ENCODE data around the gene FCN2.

FCN2 gene

GRCh38 chr9:134834217-134834956, 46.2 kb upstream of the FCN2 start:
- Histone ChIP-seq H3K4me1 (ENCODE audit: control insufficient read depth in 1 of 2, insufficient read depth in 2 of 2, low read length in 2 of 2) (no peaks in the 10 kb centered on the region), H3K18ac (ENCODE audit: low read length) (no peak overlapping the region), H3K9me3 (ENCODE audit: insufficient read depth, low read depth, low read length) (peaks cover 2% of the 10 kb centered on the region), H3K79me1 (ENCODE audit: low read length) (no peaks in the 10 kb centered on the region), H2BK12ac (ENCODE audit: low read length) (no peak overlapping the region), H3K14ac (ENCODE audit: low read length) (no peak overlapping the region), H4K91ac (ENCODE audit: low read depth, low read length) (no peak overlapping the region), H3K27ac (ENCODE audit: low read depth, low read length) (no peak overlapping the region), H3K4ac (ENCODE audit: low read depth, low read length) (no peak overlapping the region), H3K4me3 (ENCODE audit: low read depth, low read length) (no peak overlapping the region), H2AFZ (ENCODE audit: insufficient read depth, low read length, poor library complexity) (no peak overlapping the region), H3K23ac (ENCODE audit: low read length) (no peak overlapping the region), H3K4me2 (ENCODE audit: low read length) (no peak overlapping the region), H3K27me3 (ENCODE audit: insufficient read depth, low read length) (no peaks in the 10 kb centered on the region), H3K79me2 (ENCODE audit: control insufficient read depth, insufficient read depth, low read length, poor library complexity) (no peaks in the 10 kb centered on the region), H3K9ac (ENCODE audit: low read length) (no peak overlapping the region), H4K8ac (ENCODE audit: low read depth, low read length) (no peak overlapping the region), H2BK5ac (ENCODE audit: low read depth, low read length, poor library complexity) (no peak overlapping the region), H2AK5ac (ENCODE audit: low read length) (no peak overlapping the region), H4K12ac (ENCODE audit: low read depth, low read length) (no peak overlapping the region), H2BK120ac (ENCODE audit: insufficient read depth, low read length, poor library complexity) (no peak overlapping the region), H3K36me3 (ENCODE audit: control insufficient read depth in 1 of 2, insufficient read depth in 2 of 2, low read length in 2 of 2) (peaks cover 97 to 99% of the 10 kb centered on the region in 2 experiments)
- DNase-seq, result no peak
- no CpG with 5 or more reads among the region's 20 CpGs for WGBS (ENCODE audit: extremely low coverage, insufficient coverage, insufficient read length)

GRCh38 chr9:134834957-134835419, 45.6 kb upstream of the FCN2 start:
- no peaks in the 10 kb centered on the region for H3K79me1 ChIP-seq (ENCODE audit: low read length)

DNA sequence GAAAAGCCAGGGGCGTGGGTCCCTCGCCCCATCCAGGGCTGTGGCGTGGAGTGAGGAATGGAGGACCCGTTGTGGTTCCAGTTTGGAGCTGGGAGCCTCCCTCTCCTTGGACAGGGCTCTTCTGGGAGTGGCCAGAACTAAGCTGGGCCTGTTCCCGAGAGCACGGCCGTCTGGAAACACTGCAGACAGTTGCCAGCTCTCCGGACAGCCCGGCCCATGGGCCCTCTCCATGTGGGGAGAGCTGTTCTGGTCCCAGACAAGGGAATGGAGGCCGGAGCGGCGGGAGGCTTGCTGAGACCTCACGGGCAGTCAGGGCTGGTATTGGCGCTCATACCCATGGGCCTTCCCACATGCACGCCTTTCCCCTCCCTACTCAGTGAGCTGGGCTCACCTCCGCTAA, 45.2 kb upstream of the FCN2 start:
- H3K23ac ChIP-seq (ENCODE audit: low read length), result no peak overlapping the region
- H3K4me3 ChIP-seq (ENCODE audit: low read depth, low read length), result no peak overlapping the region
- no peak overlapping the region for H2BK12ac ChIP-seq (ENCODE audit: low read length)
- H3K79me1 ChIP-seq (ENCODE audit: low read length), result no peaks in the 10 kb centered on the region
- H4K8ac ChIP-seq (ENCODE audit: low read depth, low read length), result no peak overlapping the region
- no peak overlapping the region for H2AK5ac ChIP-seq (ENCODE audit: low read length)
- H3K14ac ChIP-seq (ENCODE audit: low read length), result no peak overlapping the region
- no peak for DNase-seq
- WGBS (ENCODE audit: extremely low coverage, insufficient coverage, insufficient read length), result no CpG with 5 or more reads among the region's 16 CpGs
- H2BK120ac ChIP-seq (ENCODE audit: insufficient read depth, low read length, poor library complexity), result no peak overlapping the region
- H3K36me3 ChIP-seq (ENCODE audit: control insufficient read depth in 1 of 2, insufficient read depth in 2 of 2, low read length in 2 of 2), result peaks cover 97 to 99% of the 10 kb centered on the region in 2 experiments
- H3K4me2 ChIP-seq (ENCODE audit: low read length), result no peak overlapping the region
- H2AFZ ChIP-seq (ENCODE audit: insufficient read depth, low read length, poor library complexity), result no peak overlapping the region
- H3K9me3 ChIP-seq (ENCODE audit: insufficient read depth, low read depth, low read length), result peaks cover 2% of the 10 kb centered on the region
- no peak overlapping the region for H4K91ac ChIP-seq (ENCODE audit: low read depth, low read length)
- no peaks in the 10 kb centered on the region for H3K27me3 ChIP-seq (ENCODE audit: insufficient read depth, low read length)
- H3K27ac ChIP-seq (ENCODE audit: low read depth, low read length), result no peak overlapping the region
- no peak overlapping the region for H3K9ac ChIP-seq (ENCODE audit: low read length)
- no peak overlapping the region for H3K18ac ChIP-seq (ENCODE audit: low read length)
- H3K4me1 ChIP-seq (ENCODE audit: control insufficient read depth in 1 of 2, insufficient read depth in 2 of 2, low read length in 2 of 2), result no peaks in the 10 kb centered on the region
- H3K79me2 ChIP-seq (ENCODE audit: control insufficient read depth, insufficient read depth, low read length, poor library complexity), result no peaks in the 10 kb centered on the region
- H3K4ac ChIP-seq (ENCODE audit: low read depth, low read length), result no peak overlapping the region
- no peak overlapping the region for H4K12ac ChIP-seq (ENCODE audit: low read depth, low read length)
- no peak overlapping the region for H2BK5ac ChIP-seq (ENCODE audit: low read depth, low read length, poor library complexity)

More at GRCh38 chr9:134834957-134835419, 45.6 kb upstream of the FCN2 start:
- Histone ChIP-seq H3K4me3 (ENCODE audit: low read depth, low read length) (no peak overlapping the region), H2BK120ac (ENCODE audit: insufficient read depth, low read length, poor library complexity) (no peak overlapping the region), H2BK12ac (ENCODE audit: low read length) (no peak overlapping the region), H3K27ac (ENCODE audit: low read depth, low read length) (no peak overlapping the region), H3K4ac (ENCODE audit: low read depth, low read length) (no peak overlapping the region), H3K18ac (ENCODE audit: low read length) (no peak overlapping the region), H3K9me3 (ENCODE audit: insufficient read depth, low read depth, low read length) (peaks cover 2% of the 10 kb centered on the region), H2AK5ac (ENCODE audit: low read length) (no peak overlapping the region), H4K8ac (ENCODE audit: low read depth, low read length) (no peak overlapping the region), H4K12ac (ENCODE audit: low read depth, low read length) (no peak overlapping the region), H3K79me2 (ENCODE audit: control insufficient read depth, insufficient read depth, low read length, poor library complexity) (no peaks in the 10 kb centered on the region), H3K9ac (ENCODE audit: low read length) (no peak overlapping the region), H2BK5ac (ENCODE audit: low read depth, low read length, poor library complexity) (no peak overlapping the region), H4K91ac (ENCODE audit: low read depth, low read length) (no peak overlapping the region), H3K4me1 (ENCODE audit: control insufficient read depth in 1 of 2, insufficient read depth in 2 of 2, low read length in 2 of 2) (no peaks in the 10 kb centered on the region), H3K4me2 (ENCODE audit: low read length) (no peak overlapping the region), H3K36me3 (ENCODE audit: control insufficient read depth in 1 of 2, insufficient read depth in 2 of 2, low read length in 2 of 2) (peaks cover 97 to 99% of the 10 kb centered on the region in 2 experiments), H3K27me3 (ENCODE audit: insufficient read depth, low read length) (no peaks in the 10 kb centered on the region), H3K23ac (ENCODE audit: low read length) (no peak overlapping the region), H2AFZ (ENCODE audit: insufficient read depth, low read length, poor library complexity) (no peak overlapping the region), H3K14ac (ENCODE audit: low read length) (no peak overlapping the region)
- DNase-seq, result no peak
- WGBS (ENCODE audit: extremely low coverage, insufficient coverage, insufficient read length), result no CpG with 5 or more reads among the region's 25 CpGs

DNA sequence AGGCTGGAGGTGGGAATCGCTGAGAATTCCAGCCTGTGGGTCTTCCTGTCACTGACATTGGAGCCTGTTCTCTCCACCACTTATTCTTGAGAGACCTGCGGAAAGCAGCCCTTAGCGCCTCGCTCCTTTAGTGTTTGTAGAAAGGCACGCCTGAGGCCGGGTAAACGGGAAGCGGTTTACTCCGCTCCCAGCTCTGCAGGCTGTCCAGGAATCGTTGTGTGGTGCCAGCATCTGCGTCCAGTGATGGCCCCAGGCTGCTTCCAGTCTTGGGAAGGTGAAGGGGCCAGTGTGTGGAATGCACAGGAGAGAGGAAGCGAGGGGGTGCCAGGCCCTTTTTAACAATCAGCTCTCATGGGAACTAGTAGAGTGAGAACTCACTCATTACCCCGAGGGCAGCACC, 44.6 kb upstream of the FCN2 start:
- H3K27ac ChIP-seq (ENCODE audit: low read depth, low read length), result no peak overlapping the region
- no peak overlapping the region for H2BK12ac ChIP-seq (ENCODE audit: low read length)
- DNase-seq, result no peak
- no peak overlapping the region for H3K4me2 ChIP-seq (ENCODE audit: low read length)
- no peak overlapping the region for H2AFZ ChIP-seq (ENCODE audit: insufficient read depth, low read length, poor library complexity)
- no peak overlapping the region for H2AK5ac ChIP-seq (ENCODE audit: low read length)
- no peak overlapping the region for H2BK5ac ChIP-seq (ENCODE audit: low read depth, low read length, poor library complexity)
- H3K27me3 ChIP-seq (ENCODE audit: insufficient read depth, low read length), result no peaks in the 10 kb centered on the region
- no peak overlapping the region for H4K8ac ChIP-seq (ENCODE audit: low read depth, low read length)
- H3K36me3 ChIP-seq (ENCODE audit: control insufficient read depth in 1 of 2, insufficient read depth in 2 of 2, low read length in 2 of 2), result peaks cover 96 to 99% of the 10 kb centered on the region in 2 experiments
- no peaks in the 10 kb centered on the region for H3K79me1 ChIP-seq (ENCODE audit: low read length)
- H3K4me3 ChIP-seq (ENCODE audit: low read depth, low read length), result no peak overlapping the region
- no peak overlapping the region for H3K9ac ChIP-seq (ENCODE audit: low read length)
- no peak overlapping the region for H3K23ac ChIP-seq (ENCODE audit: low read length)
- no peak overlapping the region for H4K91ac ChIP-seq (ENCODE audit: low read depth, low read length)
- no peak overlapping the region for H3K18ac ChIP-seq (ENCODE audit: low read length)
- H2BK120ac ChIP-seq (ENCODE audit: insufficient read depth, low read length, poor library complexity), result no peak overlapping the region
- H3K4me1 ChIP-seq (ENCODE audit: control insufficient read depth in 1 of 2, insufficient read depth in 2 of 2, low read length in 2 of 2), result no peaks in the 10 kb centered on the region
- WGBS (ENCODE audit: extremely low coverage, insufficient coverage, insufficient read length), result no CpG with 5 or more reads among the region's 13 CpGs
- H3K14ac ChIP-seq (ENCODE audit: low read length), result no peak overlapping the region
- H3K4ac ChIP-seq (ENCODE audit: low read depth, low read length), result no peak overlapping the region
- no peaks in the 10 kb centered on the region for H3K79me2 ChIP-seq (ENCODE audit: control insufficient read depth, insufficient read depth, low read length, poor library complexity)
- no peak overlapping the region for H4K12ac ChIP-seq (ENCODE audit: low read depth, low read length)
- H3K9me3 ChIP-seq (ENCODE audit: insufficient read depth, low read depth, low read length), result peaks cover 2% of the 10 kb centered on the region
